Adrenal gland (tissue), 5 donors: Measurements from ENCODE around the gene DLGAP5.

Experiments
- POLR2A ChIP-seq, 2 donors: fragments of 450-650 bp; IDR thresholded peaks; one replicate each; pipeline ENCODE4 v1.6.1; 2017; ENCODE audit warnings: antibody characterized with exemption in 2 of 2, mild to moderate bottlenecking in 2 of 2, moderate library complexity in 1 of 2
- TF ChIP-seq, protein P1 (sequence below), 6 experiments: fragments of 450-650 bp in 4 of 6; fragments of 200-600 bp in 2 of 6; sonication (generic) in 1 of 6; IDR thresholded peaks; 1 replicate in 5 of 6; 2 replicates in 1 of 6; pipeline versions ENCODE4 v1.5.1 to v1.8.0; 2016 to 2021; ENCODE audit warnings: antibody characterized with exemption in 6 of 6, mild to moderate bottlenecking in 2 of 6, moderate library complexity in 1 of 6
- donor health status: DM: no; HTN: no; CAD: no.

- TF ChIP-seq POLR2A (IDR thresholded peaks at IDR 0.05) = no peak
- TF ChIP-seq, protein P1, sequence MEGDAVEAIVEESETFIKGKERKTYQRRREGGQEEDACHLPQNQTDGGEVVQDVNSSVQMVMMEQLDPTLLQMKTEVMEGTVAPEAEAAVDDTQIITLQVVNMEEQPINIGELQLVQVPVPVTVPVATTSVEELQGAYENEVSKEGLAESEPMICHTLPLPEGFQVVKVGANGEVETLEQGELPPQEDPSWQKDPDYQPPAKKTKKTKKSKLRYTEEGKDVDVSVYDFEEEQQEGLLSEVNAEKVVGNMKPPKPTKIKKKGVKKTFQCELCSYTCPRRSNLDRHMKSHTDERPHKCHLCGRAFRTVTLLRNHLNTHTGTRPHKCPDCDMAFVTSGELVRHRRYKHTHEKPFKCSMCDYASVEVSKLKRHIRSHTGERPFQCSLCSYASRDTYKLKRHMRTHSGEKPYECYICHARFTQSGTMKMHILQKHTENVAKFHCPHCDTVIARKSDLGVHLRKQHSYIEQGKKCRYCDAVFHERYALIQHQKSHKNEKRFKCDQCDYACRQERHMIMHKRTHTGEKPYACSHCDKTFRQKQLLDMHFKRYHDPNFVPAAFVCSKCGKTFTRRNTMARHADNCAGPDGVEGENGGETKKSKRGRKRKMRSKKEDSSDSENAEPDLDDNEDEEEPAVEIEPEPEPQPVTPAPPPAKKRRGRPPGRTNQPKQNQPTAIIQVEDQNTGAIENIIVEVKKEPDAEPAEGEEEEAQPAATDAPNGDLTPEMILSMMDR (IDR thresholded peaks at IDR 0.05) = no peak
Measured at GRCh38 chr14:55180434-55180833, 11.0 kb downstream of the DLGAP5 start.
